GM12864 (cell line): ENCODE data around the gene PEPD.
"Not testable (repeated sequence)": the region's sequence is repeated elsewhere in the genome, so short reads cannot be mapped to it uniquely, and the experiment has no call there.

ENCODE experiments used
- DNase-seq: peaks from one replicate; pipeline ENCODE4 v3.0.0-alpha.2; 2011; ENCODE audit warnings: low read depth
- H3K4me3 ChIP-seq: 2 replicates; pipeline ENCODE4 v1.5.1; 2011; ENCODE audit warnings: mild to moderate bottlenecking, low read depth, low read length, control low read depth
- TF ChIP-seq, protein P1 (sequence below): IDR thresholded peaks from 2 replicates; pipeline ENCODE4 v1.5.1; 2011; ENCODE audit warnings: low read depth, mild to moderate bottlenecking, moderate library complexity, low read length, control low read depth, inconsistent platforms; ENCODE audit errors: missing control alignments

The PEPD gene

DNA sequence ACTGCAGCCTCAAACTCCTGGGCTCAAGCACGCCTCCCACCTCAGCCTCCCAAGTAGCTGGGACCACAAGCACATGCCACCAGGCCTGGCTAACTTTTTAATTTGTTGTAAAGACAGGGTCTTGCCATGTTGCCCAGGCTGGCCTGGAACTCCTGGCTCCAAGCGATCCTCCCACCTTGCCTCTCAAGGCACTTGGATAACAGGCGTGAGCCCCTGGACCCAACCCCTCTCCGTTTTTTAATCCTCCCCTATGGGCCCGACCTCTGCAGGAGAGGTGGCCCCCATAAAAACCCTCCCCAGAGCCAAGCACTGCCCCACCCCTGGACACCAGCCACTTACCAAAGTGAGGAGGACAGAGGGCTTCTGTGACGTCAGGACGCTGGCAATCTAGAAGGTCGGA lies 28.6 kb downstream of the PEPD start:
- no peak overlapping the region for H3K4me3 ChIP-seq
- TF ChIP-seq, protein P1, sequence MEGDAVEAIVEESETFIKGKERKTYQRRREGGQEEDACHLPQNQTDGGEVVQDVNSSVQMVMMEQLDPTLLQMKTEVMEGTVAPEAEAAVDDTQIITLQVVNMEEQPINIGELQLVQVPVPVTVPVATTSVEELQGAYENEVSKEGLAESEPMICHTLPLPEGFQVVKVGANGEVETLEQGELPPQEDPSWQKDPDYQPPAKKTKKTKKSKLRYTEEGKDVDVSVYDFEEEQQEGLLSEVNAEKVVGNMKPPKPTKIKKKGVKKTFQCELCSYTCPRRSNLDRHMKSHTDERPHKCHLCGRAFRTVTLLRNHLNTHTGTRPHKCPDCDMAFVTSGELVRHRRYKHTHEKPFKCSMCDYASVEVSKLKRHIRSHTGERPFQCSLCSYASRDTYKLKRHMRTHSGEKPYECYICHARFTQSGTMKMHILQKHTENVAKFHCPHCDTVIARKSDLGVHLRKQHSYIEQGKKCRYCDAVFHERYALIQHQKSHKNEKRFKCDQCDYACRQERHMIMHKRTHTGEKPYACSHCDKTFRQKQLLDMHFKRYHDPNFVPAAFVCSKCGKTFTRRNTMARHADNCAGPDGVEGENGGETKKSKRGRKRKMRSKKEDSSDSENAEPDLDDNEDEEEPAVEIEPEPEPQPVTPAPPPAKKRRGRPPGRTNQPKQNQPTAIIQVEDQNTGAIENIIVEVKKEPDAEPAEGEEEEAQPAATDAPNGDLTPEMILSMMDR = no peak
- DNase-seq = no peak

DNA sequence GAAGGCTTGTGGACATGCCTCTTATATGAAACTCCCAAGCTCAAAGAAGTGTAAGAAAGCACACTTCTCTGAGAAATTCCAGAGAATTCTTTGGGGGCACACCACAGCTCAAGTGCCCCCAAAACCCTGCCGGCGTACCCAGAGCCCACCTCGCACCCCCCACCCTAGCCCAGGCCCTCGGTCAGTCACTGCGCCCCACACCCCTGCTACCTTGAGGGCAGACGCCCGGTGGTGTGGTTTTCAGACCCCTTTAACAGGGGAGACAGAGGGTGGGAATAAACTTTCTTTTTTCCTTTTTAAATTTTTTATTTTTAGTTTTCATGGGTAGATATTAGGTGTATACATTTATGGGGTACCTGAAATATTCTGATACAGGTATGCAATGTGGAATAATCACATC lies 29.5 kb downstream of the PEPD start:
- no peak overlapping the region for H3K4me3 ChIP-seq
- no peak for DNase-seq
- TF ChIP-seq, protein P1 = no peak

DNA sequence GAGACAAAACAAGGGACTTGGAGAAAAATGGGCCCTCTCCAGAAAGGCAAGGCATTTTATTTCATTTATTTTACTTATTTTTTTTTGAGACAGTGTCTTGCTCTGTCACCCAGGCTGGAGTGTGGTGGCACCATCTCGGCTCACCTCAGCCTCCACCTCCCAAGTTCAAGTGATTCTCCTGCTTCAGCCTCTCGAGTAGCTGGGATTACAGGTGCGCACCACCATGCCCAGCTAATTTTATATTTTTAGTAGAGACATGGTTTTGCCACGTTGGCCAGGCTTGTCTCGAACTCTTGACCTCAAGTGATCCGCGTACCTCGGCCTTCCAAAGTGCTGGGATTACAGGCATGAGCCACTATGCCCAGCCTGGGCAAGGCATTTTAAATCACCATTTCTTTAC lies 31.0 kb downstream of the PEPD start:
- not testable (repeated sequence) for DNase-seq, H3K4me3 ChIP-seq

DNA sequence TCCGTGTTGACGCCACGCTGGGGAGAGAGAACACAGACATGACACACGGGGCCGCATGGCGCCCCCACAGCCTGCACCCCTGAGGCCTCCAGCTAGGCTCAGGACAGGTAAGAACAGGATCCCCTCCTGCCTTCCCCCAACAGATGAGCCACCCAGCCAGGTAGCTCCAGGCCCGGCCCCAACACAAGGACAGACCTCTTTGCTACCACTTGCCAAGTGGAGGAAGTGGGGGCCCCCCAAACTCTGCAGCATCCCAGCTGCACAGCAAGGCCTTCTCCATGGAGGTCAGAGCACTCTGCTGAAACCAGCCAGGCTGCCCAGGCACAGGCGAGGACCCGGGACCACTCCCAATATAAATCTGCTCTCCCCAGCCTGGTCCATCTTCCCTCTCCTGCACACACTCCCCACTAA lies 31.5 kb downstream of the PEPD start:
- TF ChIP-seq, protein P1 = no peak
- DNase-seq = no peak

DNA sequence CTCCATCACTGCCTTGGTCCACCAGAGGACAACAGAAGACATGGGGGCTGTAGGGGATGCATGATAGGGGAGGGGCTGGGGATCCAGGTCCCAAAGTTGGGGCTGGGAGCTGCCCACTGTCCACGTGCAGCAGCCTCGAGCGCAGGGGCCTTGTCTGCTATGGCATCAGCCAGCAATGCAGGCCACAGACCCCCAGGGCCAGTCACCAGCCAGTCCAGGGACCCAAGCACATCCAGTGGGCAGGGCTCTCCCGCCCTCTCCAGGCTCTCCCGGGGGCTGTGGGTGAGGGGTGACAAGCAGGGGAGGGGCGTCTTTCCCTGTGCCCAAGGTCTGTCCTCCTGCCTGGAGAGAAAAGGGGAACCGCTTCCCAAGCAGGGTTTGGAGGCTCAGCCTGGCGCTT lies 32.8 kb downstream of the PEPD start:
- no peak for DNase-seq
- TF ChIP-seq, protein P1 = no peak
- H3K4me3 ChIP-seq = no peak overlapping the region

More for the DNA sequence above, 31.5 kb downstream of the PEPD start:
- H3K4me3 ChIP-seq = no peak overlapping the region

DNA sequence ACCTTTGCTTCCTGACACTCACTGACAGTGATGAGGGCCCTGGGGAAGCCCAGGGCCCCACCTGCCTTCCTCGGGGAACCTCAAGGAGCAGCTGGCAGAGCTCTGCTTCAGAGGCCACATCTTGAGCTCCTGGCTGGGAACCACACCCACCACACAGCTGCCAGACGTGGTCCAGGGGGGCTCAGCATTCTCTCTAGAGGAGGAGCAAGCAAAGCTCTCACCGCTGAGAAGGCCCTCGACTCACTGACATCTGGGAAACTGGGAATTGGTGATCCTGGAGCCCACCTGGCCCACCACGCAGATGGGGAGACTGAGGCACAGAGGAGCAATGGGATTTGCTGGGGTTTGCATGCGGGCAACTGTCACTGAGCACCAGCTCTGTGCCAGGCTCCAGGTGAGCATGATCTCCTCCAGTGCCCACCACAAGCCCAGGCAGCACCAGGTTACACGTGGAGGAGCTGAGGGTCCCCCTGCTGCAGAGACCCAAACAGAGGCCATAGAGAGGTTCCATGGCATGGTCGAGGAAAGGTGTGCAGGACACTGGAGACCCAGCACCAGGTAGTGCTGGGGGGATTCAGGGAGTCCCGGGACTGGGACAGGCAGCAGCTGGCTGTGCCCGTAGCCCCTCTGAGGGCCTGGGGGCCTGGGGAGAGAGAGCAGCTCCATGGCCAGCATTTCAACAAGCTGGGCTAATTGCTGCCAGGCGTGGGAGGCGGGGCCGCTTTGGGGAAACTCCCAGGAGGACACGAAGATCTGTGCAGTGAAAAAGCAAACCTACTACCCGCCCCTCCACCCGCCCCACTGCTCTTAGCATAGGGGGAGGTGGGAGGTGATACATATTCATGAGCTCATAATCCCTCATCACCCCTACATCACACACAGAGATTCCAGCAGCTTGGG lies 33.4 kb downstream of the PEPD start:
- no peak overlapping the region for H3K4me3 ChIP-seq
- TF ChIP-seq, protein P1 = no peak

DNA sequence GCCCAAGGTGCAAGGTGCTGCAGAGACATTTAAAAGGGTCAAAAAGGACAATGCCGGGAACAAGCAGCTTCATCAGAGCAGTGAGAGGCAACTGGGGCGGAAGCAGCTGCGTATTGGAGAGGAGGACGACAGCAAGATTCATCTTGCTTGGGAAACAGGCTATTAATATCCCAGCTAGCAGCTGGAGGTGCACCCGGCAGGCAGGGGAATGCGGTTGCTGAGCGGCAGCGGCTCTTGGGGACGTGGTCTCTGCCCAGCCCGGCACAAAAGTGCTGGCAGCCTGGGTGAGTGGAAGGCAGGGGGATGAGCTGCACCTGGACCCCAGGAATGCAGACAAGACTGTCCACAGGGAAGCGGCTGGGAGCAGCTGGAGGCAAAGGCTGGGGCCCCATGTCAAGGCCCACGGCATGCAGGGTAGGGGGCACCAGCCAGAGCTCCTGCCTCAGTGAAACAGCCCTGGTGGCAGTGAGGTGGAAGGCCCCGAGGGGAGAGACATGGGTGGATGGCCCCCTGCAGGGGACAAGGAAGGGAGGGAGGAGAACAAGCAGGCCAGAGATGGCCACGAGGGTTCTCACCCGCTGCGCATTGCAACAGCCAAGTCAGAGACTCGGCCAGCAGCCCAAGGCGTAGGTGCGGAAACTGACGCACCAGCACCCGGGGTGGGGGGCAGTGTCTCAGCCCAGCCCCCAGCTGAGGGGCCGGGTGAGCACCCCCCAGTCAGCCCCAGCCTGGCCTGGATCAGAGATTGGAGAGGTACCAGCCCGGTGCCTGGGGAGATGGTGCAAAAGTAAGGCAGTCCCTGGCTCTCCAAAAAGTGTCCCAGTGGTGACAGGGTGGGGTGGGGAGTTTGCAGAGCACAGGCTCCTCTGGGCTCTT lies 34.4 kb downstream of the PEPD start:
- no peak overlapping the region for H3K4me3 ChIP-seq
- TF ChIP-seq, protein P1 = no peak
- no peak for DNase-seq

More for the DNA sequence above, 33.4 kb downstream of the PEPD start:
- DNase-seq = no peak
